Measurements from ENCODE around the gene UST. TPM values are rescaled to one million over a fixed set of nuclear protein-coding genes. Genes with fewer than 3 reads are reported as not detected.

UST gene
- total RNA-seq, 1 donor from 2014 or later = 23.2 TPM

DNA sequence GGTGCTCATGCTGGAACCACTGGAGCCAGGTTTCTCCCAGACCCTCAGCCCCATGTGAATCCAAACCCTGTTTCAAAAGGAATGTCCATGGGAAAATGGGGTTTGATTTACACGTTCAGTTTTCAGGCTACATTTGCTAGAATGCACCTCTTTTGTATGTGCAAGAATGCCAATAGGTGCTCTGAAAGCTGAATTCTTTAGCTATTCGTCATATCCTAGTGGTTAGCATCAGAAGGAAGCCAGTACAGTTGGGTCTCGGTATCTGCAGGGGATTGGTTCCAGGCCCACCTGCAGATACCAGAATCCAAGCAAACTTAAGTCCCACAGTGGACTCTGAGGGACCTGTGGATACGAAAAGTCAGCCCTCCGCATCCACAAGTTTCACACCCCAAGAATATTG, 93.4 kb downstream of the UST start:
- Mint-ChIP-seq H3K4me3 (ENCODE audit: unreplicated experiment) (no peak overlapping the region), H3K36me3 (ENCODE audit: low read depth, unreplicated experiment) (no peaks in the 10 kb centered on the region), H3K27ac (ENCODE audit: unreplicated experiment) (no peak overlapping the region), H3K9me3 (ENCODE audit: unreplicated experiment) (no peaks in the 10 kb centered on the region), H3K27me3 (ENCODE audit: unreplicated experiment) (no peaks in the 10 kb centered on the region), H3K4me1 (ENCODE audit: unreplicated experiment) (peaks cover 4% of the 10 kb centered on the region)
- TF ChIP-seq, protein P1, sequence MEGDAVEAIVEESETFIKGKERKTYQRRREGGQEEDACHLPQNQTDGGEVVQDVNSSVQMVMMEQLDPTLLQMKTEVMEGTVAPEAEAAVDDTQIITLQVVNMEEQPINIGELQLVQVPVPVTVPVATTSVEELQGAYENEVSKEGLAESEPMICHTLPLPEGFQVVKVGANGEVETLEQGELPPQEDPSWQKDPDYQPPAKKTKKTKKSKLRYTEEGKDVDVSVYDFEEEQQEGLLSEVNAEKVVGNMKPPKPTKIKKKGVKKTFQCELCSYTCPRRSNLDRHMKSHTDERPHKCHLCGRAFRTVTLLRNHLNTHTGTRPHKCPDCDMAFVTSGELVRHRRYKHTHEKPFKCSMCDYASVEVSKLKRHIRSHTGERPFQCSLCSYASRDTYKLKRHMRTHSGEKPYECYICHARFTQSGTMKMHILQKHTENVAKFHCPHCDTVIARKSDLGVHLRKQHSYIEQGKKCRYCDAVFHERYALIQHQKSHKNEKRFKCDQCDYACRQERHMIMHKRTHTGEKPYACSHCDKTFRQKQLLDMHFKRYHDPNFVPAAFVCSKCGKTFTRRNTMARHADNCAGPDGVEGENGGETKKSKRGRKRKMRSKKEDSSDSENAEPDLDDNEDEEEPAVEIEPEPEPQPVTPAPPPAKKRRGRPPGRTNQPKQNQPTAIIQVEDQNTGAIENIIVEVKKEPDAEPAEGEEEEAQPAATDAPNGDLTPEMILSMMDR (IDR thresholded peaks at IDR 0.05; ENCODE audit: unreplicated experiment) = no peak
- DNase-seq (ENCODE audit: low spot score) = no peak

DNA sequence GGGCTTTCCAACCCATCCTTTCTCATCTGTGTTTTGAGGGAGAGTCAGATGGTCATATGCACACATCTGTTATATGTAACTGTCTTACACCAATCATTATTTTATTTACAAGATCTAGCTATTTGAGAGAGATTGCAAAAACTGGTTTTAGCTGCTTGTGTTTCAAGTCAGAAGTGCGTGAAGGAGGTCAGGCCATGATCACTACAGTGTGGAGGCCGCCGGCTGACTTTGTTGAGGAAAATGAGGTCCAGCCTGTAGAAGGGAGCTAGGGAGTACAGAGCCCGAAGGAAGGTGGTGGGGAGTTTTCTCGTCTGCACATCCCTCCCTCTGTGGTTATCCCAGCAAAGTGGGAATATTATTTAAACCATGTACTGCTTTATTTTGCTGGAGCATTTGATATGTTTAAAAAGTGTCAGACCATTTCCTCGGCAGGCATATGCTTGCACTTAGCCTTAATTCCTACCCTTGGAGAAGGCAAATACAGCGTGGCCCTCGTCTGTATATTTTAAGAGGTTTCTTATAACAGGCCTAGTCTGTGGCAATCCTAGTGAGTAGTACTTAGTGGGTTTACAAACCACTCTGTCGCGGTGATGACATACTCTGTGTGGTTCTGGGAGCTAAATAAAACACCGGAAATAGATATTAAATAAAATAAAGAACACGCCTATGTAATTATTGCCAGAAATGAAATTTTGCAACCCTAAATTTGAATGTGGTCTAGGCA, 95.6 kb downstream of the UST start:
- no peak overlapping the region for H3K27ac Mint-ChIP-seq (ENCODE audit: unreplicated experiment)
- TF ChIP-seq, protein P1 (IDR thresholded peaks at IDR 0.05; ENCODE audit: unreplicated experiment) = no peak
- no peak overlapping the region for H3K4me3 Mint-ChIP-seq (ENCODE audit: unreplicated experiment)
- H3K9me3 Mint-ChIP-seq (ENCODE audit: unreplicated experiment) = no peaks in the 10 kb centered on the region
- no peak for DNase-seq (ENCODE audit: low spot score)
- H3K27me3 Mint-ChIP-seq (ENCODE audit: unreplicated experiment) = no peaks in the 10 kb centered on the region
- H3K4me1 Mint-ChIP-seq (ENCODE audit: unreplicated experiment) = peaks cover 4% of the 10 kb centered on the region
- H3K36me3 Mint-ChIP-seq (ENCODE audit: low read depth, unreplicated experiment) = no peaks in the 10 kb centered on the region

DNA sequence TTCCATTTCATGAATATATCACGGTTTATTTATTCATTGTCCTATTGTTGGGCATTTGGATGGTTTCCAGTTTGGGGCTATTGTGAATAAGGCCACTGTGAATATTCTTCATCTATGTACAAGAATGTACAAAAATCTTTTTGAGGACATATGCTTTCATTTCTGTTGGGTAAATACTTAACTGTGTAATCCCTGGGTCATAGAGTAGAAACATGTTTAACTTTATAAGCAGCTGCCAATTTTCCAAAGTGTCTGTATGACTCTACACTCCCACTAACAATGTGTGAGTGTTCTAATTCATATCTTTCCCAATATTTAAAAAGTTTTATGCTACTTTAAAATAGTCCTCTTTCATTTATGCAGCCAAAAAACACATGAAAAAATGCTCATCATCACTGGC, 98.6 kb downstream of the UST start:
- Mint-ChIP-seq H3K4me1 (ENCODE audit: unreplicated experiment) (no peaks in the 10 kb centered on the region), H3K27ac (ENCODE audit: unreplicated experiment) (no peak overlapping the region), H3K36me3 (ENCODE audit: low read depth, unreplicated experiment) (no peaks in the 10 kb centered on the region), H3K27me3 (ENCODE audit: unreplicated experiment) (no peaks in the 10 kb centered on the region), H3K4me3 (ENCODE audit: unreplicated experiment) (no peak overlapping the region), H3K9me3 (ENCODE audit: unreplicated experiment) (no peaks in the 10 kb centered on the region)
- no peak for DNase-seq (ENCODE audit: low spot score)
- TF ChIP-seq, protein P1 (IDR thresholded peaks at IDR 0.05; ENCODE audit: unreplicated experiment) = no peak

DNA sequence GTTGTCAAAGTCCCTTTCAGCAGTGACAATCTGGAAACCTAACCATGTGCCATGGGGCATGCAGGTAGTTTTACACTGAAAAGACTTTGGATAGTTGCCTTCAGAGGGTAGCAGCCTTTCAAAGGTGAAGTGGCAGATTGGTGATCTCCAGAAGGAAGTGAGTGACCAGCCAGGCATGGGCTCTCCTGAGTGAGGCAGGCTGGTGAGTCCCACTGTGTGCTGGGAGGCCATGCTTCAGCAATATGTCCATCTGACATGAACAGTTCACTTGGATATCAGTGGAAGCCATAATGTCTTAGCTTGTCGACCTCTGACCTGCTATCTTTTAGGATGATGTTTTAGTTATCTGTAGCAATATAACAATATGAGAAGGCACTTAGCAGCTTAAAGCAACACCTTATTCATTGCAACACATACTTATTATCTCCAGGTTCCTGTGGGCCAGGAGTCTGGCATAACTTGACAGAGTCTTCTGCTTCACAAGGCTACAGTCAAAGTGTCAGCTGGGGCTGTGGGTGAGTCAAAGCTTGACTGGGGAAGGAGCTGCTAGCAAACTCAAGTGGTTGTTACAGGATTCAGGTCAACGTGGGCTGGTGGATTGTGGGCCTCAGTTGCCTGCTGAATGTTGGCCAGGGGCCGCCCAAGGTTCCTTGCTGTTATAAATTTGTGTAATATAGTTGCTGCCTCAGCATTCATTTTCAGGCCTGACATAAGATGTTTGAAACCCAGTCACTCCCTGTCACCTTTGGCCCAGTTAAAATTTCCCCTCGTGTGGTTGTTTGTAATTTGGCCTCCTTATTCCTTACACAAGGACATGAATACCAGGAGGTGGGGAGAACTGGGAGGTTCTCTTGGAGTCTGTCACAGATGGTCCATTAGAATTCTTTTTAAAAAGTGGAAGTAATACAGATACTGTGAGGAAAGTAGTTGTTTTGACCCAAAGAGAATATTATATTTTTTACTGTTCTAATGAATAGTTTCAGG, 100.2 kb downstream of the UST start:
- Mint-ChIP-seq H3K27ac (ENCODE audit: unreplicated experiment) (no peak overlapping the region), H3K4me3 (ENCODE audit: unreplicated experiment) (no peak overlapping the region), H3K27me3 (ENCODE audit: unreplicated experiment) (no peaks in the 10 kb centered on the region), H3K36me3 (ENCODE audit: low read depth, unreplicated experiment) (no peaks in the 10 kb centered on the region), H3K4me1 (ENCODE audit: unreplicated experiment) (no peaks in the 10 kb centered on the region), H3K9me3 (ENCODE audit: unreplicated experiment) (no peaks in the 10 kb centered on the region)
- TF ChIP-seq, protein P1 (IDR thresholded peaks at IDR 0.05; ENCODE audit: unreplicated experiment) = no peak
- DNase-seq (ENCODE audit: low spot score) = no peak
